Middle frontal gyrus (tissue), 1 donor: Measurements from ENCODE around the gene NR5A2.

Experiments used
- DNase-seq: peaks from one replicate; pipeline ENCODE4 v3.0.0-alpha.2; 2015; ENCODE audit warnings: low spot score; ENCODE audit errors: extremely low spot score

Gene NR5A2

GRCh38 chr1:200035956-200036618, 8.6 kb downstream of the NR5A2 start:
- no peak for DNase-seq

GRCh38 chr1:200036619-200037270, 9.2 kb downstream of the NR5A2 start:
- DNase-seq = no peak

DNA sequence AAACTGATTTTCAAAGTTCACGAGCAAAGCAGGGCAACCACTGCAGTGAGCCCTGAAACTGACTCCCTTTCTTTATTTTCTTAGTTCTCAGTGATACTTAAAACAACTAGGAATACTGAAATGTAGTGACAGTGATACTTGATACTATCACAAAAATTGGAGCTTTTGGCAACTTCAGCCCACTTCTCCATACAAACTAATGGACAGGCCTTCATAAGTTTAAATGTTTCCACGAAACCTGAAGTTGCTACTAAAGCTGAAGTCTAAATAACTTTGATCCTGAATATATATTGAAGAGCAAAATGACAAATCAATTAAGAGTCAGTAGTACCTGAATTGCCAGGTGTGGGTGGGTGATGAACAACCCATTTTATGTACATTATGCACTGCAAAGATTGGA, 10.0 kb downstream of the NR5A2 start:
- no peak for DNase-seq

GRCh38 chr1:200037904-200038303, 10.4 kb downstream of the NR5A2 start:
- no peak for DNase-seq

- no peak for DNase-seq
These were observed 10.9 kb downstream of the NR5A2 start for GRCh38 chr1:200038325-200038980.

- DNase-seq = no peak
These were observed 11.7 kb downstream of the NR5A2 start for GRCh38 chr1:200038981-200039848.

GRCh38 chr1:200039849-200040474, 12.5 kb downstream of the NR5A2 start:
- DNase-seq = no peak

DNA sequence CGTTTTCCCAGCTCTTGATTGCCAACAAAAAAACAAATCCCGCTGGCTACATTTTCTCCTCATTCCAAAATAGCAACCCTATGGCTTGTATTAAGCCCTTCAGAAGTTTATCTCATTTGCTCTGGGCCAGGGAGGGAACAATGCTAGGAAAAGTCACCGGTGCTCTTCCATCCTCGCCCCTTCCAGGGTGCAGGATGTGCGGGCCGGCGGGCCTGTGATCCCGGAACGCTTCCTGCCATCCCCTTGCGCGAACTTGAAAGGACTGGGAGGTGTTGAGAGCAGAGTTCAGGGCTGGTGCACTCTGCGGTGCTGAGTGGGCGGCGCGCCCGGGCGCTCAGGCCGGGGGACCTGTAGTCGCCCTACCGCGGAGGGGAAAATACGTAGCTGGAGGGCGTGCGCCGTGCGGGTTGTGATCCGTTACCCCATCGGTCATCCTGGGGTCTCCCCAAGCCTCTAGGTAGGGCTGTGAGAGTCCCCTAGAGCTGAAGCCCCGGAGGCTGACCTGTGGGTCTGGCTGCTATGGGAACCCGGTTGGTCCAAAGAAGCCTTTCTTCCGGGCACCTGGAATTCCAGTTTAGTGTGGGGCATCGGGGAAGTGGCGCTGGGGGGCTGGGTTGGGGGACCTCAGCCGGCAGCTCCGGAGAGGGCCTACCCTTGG, 13.1 kb downstream of the NR5A2 start:
- DNase-seq = no peak

GRCh38 chr1:200041337-200042118, 14.0 kb downstream of the NR5A2 start:
- no peak for DNase-seq

DNA sequence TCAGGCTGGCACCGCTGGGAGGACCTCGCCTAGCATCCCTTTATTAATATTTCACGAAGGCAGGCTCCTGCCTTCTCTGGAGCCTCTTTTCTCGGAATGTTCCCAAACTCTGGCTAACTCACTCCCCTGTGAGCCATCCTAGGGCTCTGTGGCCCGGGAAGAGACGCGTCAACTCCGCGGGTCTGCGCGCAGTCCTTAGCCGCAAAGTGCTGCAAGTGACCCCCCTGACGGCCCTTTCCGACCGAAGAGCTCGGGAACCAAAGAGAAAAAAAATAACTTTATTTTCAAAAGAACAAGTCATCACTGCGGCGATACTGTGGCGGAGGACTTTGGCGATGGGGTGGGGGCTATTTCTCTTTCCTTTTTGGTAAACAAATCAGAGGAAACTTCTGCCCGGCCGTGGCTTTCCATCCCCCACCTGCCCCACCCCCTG, 14.6 kb downstream of the NR5A2 start:
- DNase-seq = no peak

GRCh38 chr1:200042552-200043335, 15.2 kb downstream of the NR5A2 start:
- no peak for DNase-seq

DNA sequence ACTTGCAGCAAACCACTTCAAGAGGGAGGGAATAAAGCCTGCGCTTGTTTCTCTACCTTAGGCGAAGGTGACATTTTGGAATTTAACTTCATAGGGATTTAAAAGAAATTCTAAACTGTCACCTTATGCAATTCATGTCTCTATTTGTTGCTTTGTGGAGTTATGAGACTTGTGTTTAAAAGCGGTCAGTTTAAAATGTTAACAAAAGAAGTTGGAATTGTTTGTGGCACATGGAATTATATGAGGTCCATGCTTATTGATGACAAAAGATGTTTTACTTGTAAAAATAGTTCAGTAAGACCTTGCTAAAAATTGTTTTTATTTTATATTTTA, 15.8 kb downstream of the NR5A2 start:
- DNase-seq = no peak

GRCh38 chr1:200046115-200046514, 18.6 kb downstream of the NR5A2 start:
- DNase-seq = no peak

DNA sequence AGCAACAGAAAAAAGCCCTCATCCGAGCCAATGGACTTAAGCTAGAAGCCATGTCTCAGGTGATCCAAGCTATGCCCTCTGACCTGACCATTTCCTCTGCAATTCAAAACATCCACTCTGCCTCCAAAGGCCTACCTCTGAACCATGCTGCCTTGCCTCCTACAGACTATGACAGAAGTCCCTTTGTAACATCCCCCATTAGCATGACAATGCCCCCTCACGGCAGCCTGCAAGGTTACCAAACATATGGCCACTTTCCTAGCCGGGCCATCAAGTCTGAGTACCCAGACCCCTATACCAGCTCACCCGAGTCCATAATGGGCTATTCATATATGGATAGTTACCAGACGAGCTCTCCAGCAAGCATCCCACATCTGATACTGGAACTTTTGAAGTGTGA, 20.7 kb downstream of the NR5A2 start:
- DNase-seq = no peak

DNA sequence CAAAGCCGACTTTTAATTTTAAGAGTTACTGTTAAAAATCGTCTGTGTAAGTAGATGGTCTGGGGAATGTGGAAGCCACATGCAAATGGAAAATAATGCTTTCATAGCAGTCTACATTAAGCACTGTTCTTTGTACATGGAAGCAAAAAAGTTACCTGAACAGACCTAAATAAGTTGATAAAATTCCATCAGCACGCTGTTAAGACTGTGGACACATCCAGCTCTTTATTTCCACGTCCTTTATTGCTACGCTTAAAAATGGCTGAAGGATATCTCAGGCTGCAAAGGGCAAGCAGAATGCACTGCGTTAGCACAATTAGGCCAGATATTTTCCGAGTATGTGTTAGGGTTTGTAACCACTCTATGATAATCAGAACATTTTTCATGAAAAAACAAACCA, 22.3 kb downstream of the NR5A2 start:
- DNase-seq = no peak

- no peak for DNase-seq
These were observed 24.1 kb downstream of the NR5A2 start for GRCh38 chr1:200051620-200052019.

- no peak for DNase-seq
These were observed 25.6 kb downstream of the NR5A2 start for GRCh38 chr1:200053091-200053490.

GRCh38 chr1:200053646-200054045, 26.1 kb downstream of the NR5A2 start:
- no peak for DNase-seq

GRCh38 chr1:200058341-200058740, 30.8 kb downstream of the NR5A2 start:
- no peak for DNase-seq
